ENCODE results near the gene INO80E. TPM values are rescaled to one million over a fixed set of nuclear protein-coding genes. Genes with fewer than 3 reads are reported as not detected.

Gene INO80E
- total and polyA plus RNA-seq, 2 experiments from 2014 or later, result 14.0 to 61.2 TPM

DNA sequence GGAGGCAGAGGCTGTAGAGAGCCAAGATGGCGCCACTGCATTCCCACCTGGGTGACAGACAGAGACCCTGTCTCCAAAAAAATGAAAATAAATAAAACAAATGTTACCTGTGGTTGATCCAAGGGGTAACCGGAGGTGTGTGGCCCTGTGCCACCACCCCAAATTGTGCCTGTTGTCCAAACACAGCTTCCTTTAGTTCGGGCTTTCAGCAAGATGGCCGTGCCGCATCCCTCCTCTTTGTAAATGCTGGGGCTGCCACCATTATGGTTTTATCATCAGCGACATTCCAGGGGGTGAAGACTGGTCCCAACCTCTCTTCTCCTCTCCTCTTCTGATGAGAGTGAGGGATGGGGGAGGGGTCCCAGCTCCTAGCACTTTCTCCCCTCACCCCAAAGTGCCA lies 26.8 kb downstream of the INO80E start, which contains the start of gene C16orf92:
TSS of gene C16orf92 (plus strand) at position 312 of the 400 bp plus-strand sequence. CDS start 143 bp downstream, outside the sequence.
- no peak for DNase-seq (ENCODE audit: low spot score)
- no peak within 1 kb of the TSS for H3K4me3 ChIP-seq
- WGBS (ENCODE audit: low lambda C conversion rate, missing lambda C conversion rate), result 90% methylated on average over 6 of the region's 6 CpGs
- no peaks in the 10 kb centered on the region for H3K4me1 ChIP-seq (ENCODE audit: insufficient read depth)
- H3K9me2 ChIP-seq (replicated peaks; ENCODE audit: insufficient read depth), result no peaks in the 10 kb centered on the region
- TF ChIP-seq EZH2 (IDR thresholded peaks at IDR 0.05; ENCODE audit: borderline replicate concordance) (no peak), EZH2phosphoT487 (IDR thresholded peaks at IDR 0.05; ENCODE audit: low read depth, severe bottlenecking, unreplicated experiment) (no peak)
- TF ChIP-seq, protein P1, sequence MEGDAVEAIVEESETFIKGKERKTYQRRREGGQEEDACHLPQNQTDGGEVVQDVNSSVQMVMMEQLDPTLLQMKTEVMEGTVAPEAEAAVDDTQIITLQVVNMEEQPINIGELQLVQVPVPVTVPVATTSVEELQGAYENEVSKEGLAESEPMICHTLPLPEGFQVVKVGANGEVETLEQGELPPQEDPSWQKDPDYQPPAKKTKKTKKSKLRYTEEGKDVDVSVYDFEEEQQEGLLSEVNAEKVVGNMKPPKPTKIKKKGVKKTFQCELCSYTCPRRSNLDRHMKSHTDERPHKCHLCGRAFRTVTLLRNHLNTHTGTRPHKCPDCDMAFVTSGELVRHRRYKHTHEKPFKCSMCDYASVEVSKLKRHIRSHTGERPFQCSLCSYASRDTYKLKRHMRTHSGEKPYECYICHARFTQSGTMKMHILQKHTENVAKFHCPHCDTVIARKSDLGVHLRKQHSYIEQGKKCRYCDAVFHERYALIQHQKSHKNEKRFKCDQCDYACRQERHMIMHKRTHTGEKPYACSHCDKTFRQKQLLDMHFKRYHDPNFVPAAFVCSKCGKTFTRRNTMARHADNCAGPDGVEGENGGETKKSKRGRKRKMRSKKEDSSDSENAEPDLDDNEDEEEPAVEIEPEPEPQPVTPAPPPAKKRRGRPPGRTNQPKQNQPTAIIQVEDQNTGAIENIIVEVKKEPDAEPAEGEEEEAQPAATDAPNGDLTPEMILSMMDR (IDR thresholded peaks at IDR 0.05; ENCODE audit: poor library complexity), result no peak
- no peaks in the 10 kb centered on the region for H3K36me3 ChIP-seq (replicated peaks; ENCODE audit: insufficient read depth, low read depth)
- peaks cover 14% of the 10 kb centered on the region for H3K27me3 ChIP-seq
- H2AFZ ChIP-seq, result no peak within 1 kb of the TSS
- H3K4me2 ChIP-seq, result no peak within 1 kb of the TSS
- no peaks in the 10 kb centered on the region for H3K79me2 ChIP-seq
- H4K20me1 ChIP-seq (ENCODE audit: insufficient read depth, poor library complexity, severe bottlenecking), result no peaks in the 10 kb centered on the region
- H3K9me3 ChIP-seq (ENCODE audit: low read depth), result no peaks in the 10 kb centered on the region
- no peak within 1 kb of the TSS for H3K27ac ChIP-seq

DNA sequence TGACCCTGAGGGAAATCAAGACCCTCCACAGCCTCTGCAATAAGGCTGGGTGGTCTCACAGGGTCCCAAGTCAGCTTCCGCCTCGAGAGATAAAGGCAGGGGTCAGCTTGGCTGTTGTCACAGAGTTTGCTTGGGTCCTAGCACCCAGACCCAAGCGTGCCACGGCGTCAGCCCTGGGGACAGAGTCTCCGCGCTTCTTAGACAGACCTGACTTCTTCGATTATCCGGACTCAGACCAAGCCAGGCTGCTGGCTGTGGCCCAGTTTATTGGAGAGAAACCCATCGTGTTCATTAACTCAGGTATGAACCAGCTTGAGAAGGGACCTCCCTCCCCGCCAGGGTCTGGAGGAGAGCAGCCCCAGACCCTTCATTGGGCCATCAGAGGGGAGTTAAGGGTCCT lies 27.5 kb downstream of the INO80E start:
- DNase-seq (ENCODE audit: low spot score), result no peak
- Histone ChIP-seq H3K4me1 (ENCODE audit: insufficient read depth) (no peaks in the 10 kb centered on the region), H3K27me3 (peaks cover 21% of the 10 kb centered on the region), H3K4me2 (no peak overlapping the region), H3K79me2 (no peaks in the 10 kb centered on the region), H3K9me2 (replicated peaks; ENCODE audit: insufficient read depth) (no peaks in the 10 kb centered on the region), H4K20me1 (ENCODE audit: insufficient read depth, poor library complexity, severe bottlenecking) (no peaks in the 10 kb centered on the region), H3K4me3 (no peak overlapping the region), H3K9me3 (ENCODE audit: low read depth) (no peaks in the 10 kb centered on the region), H2AFZ (no peak overlapping the region), H3K27ac (no peak overlapping the region), H3K36me3 (replicated peaks; ENCODE audit: insufficient read depth, low read depth) (no peaks in the 10 kb centered on the region)
- WGBS (ENCODE audit: low lambda C conversion rate, missing lambda C conversion rate), result 90% methylated on average over 8 of the region's 11 CpGs
- TF ChIP-seq, protein P1 (IDR thresholded peaks at IDR 0.05; ENCODE audit: poor library complexity), result no peak

DNA sequence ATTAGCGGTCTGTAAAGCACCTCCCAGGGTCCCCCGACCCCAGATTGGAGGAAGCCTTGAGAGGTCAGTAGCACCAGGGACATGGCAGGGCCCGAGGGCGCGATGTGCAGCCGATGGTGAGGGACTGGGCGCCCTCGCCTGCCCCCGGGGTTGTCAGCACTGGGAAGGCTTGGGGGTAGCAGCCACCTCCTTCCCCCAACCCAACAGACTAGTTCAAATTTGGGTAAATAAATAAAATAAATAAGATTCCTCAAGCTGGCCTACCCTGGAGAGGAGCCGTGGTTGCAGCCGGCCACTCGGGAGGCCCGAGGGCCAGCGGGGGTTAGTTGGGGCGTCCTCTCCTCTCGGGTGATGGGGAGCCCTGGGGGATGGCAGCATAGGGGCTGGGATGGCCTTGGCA lies 28.4 kb downstream of the INO80E start:
- Histone ChIP-seq H3K9me3 (ENCODE audit: low read depth) (no peaks in the 10 kb centered on the region), H3K9me2 (replicated peaks; ENCODE audit: insufficient read depth) (no peaks in the 10 kb centered on the region), H3K4me2 (no peak overlapping the region), H4K20me1 (ENCODE audit: insufficient read depth, poor library complexity, severe bottlenecking) (no peaks in the 10 kb centered on the region), H3K27me3 (peaks cover 29% of the 10 kb centered on the region), H3K4me3 (no peak overlapping the region), H2AFZ (no peak overlapping the region), H3K27ac (no peak overlapping the region), H3K4me1 (ENCODE audit: insufficient read depth) (no peaks in the 10 kb centered on the region), H3K79me2 (no peaks in the 10 kb centered on the region), H3K36me3 (replicated peaks; ENCODE audit: insufficient read depth, low read depth) (no peaks in the 10 kb centered on the region)
- DNase-seq (ENCODE audit: low spot score), result no peak
- TF ChIP-seq EZH2phosphoT487 (IDR thresholded peaks at IDR 0.05; ENCODE audit: low read depth, severe bottlenecking, unreplicated experiment), result no peak
- TF ChIP-seq, protein P1 (IDR thresholded peaks at IDR 0.05; ENCODE audit: poor library complexity), result no peak
- no peak for TF ChIP-seq EZH2 (IDR thresholded peaks at IDR 0.05; ENCODE audit: borderline replicate concordance)
- 87% methylated on average over 16 of the region's 16 CpGs for WGBS (ENCODE audit: low lambda C conversion rate, missing lambda C conversion rate)

DNA sequence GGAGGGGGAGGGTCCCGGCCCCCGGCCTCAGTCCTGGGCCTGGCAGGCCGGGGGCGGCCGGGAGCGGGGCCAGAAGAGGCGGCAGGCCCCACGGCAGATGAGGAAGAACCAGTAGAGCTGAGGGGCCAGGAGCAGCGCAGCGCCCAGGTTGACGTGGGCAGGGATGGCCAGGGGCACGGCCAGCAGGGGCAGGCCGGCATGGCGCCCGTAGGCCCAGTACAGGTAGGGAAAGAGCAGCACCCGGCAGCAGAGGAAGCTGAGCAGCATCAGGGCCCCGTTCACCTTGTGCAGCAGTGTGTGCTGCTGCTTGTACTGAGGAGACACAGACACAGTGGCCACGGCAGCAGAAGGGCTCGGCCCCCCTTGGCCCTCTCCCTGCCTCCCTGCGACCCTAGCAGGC lies 29.1 kb downstream of the INO80E start:
- H3K4me3 ChIP-seq, result no peak overlapping the region
- H3K9me3 ChIP-seq (ENCODE audit: low read depth), result no peaks in the 10 kb centered on the region
- no peak overlapping the region for H2AFZ ChIP-seq
- no peaks in the 10 kb centered on the region for H3K4me1 ChIP-seq (ENCODE audit: insufficient read depth)
- no peaks in the 10 kb centered on the region for H4K20me1 ChIP-seq (ENCODE audit: insufficient read depth, poor library complexity, severe bottlenecking)
- peaks cover 36% of the 10 kb centered on the region for H3K27me3 ChIP-seq
- H3K27ac ChIP-seq, result no peak overlapping the region
- H3K36me3 ChIP-seq (replicated peaks; ENCODE audit: insufficient read depth, low read depth), result no peaks in the 10 kb centered on the region
- no peak for DNase-seq (ENCODE audit: low spot score)
- H3K4me2 ChIP-seq, result no peak overlapping the region
- WGBS (ENCODE audit: low lambda C conversion rate, missing lambda C conversion rate), result 81% methylated on average over 7 of the region's 20 CpGs
- no peaks in the 10 kb centered on the region for H3K9me2 ChIP-seq (replicated peaks; ENCODE audit: insufficient read depth)
- TF ChIP-seq EZH2phosphoT487 (IDR thresholded peaks at IDR 0.05; ENCODE audit: low read depth, severe bottlenecking, unreplicated experiment) (no peak), EZH2 (IDR thresholded peaks at IDR 0.05; ENCODE audit: borderline replicate concordance) (no peak)
- TF ChIP-seq, protein P1 (IDR thresholded peaks at IDR 0.05; ENCODE audit: poor library complexity), result no peak
- no peaks in the 10 kb centered on the region for H3K79me2 ChIP-seq

All from hepatocyte (in vitro differentiated cells).